GM23338 (cell line): Measurements from ENCODE around the gene DNAH17. TPM values are rescaled to one million over a fixed set of nuclear protein-coding genes. Genes with fewer than 3 reads are reported as not detected.

Source experiments
- ATAC-seq: fragments of 200-7000 bp; cut with Tn5 transposase; 3 replicates; pipeline ENCODE4 v1.9.1; 2020
- DNase-seq: peaks from one replicate; pipeline ENCODE4 v3.0.0-alpha.2; 2015; ENCODE audit warnings: low spot score
- H2AFZ ChIP-seq: fragments of 200-600 bp; sonication (generic); 2 replicates; pipeline ENCODE4 v1.8.0; 2016; ENCODE audit warnings: antibody characterized with exemption, mild to moderate bottlenecking, moderate library complexity
- H3F3A ChIP-seq: fragments of 200-600 bp; sonication (generic); replicated peaks from 2 replicates; pipeline ENCODE4 v1.8.0; 2017; ENCODE audit warnings: antibody characterized with exemption, mixed run types, low read depth
- H3K27ac ChIP-seq: fragments of 200-600 bp; sonication (generic); 2 replicates; pipeline ENCODE4 v1.6.1; 2016; ENCODE audit warnings: low read depth
- H3K27me3 ChIP-seq: fragments of 200-600 bp; sonication (generic); 2 replicates; pipeline ENCODE4 v1.8.0; 2016; ENCODE audit warnings: mild to moderate bottlenecking, mixed run types, moderate library complexity; ENCODE audit not compliant: insufficient read depth
- H3K36me3 ChIP-seq: fragments of 200-600 bp; sonication (generic); 2 replicates; pipeline ENCODE4 v1.8.0; 2016; ENCODE audit warnings: mild to moderate bottlenecking; ENCODE audit not compliant: insufficient read depth
- H3K4me1 ChIP-seq: fragments of 200-600 bp; sonication (generic); 2 replicates; pipeline ENCODE4 v1.8.0; 2016; ENCODE audit warnings: mild to moderate bottlenecking, moderate library complexity; ENCODE audit not compliant: insufficient read depth
- H3K4me2 ChIP-seq: fragments of 200-600 bp; sonication (generic); 2 replicates; pipeline ENCODE4 v1.7.1; 2017; ENCODE audit warnings: mixed run types
- H3K4me3 ChIP-seq: fragments of 200-600 bp; sonication (generic); 2 replicates; pipeline ENCODE4 v1.6.1; 2016; ENCODE audit warnings: mixed run types
- H3K79me2 ChIP-seq: fragments of 200-600 bp; sonication (generic); replicated peaks from 2 replicates; pipeline ENCODE4 v1.8.0; 2017; ENCODE audit warnings: mild to moderate bottlenecking; ENCODE audit not compliant: insufficient read depth
- H3K9me2 ChIP-seq: fragments of 200-600 bp; sonication (generic); 2 replicates; pipeline ENCODE4 v1.8.0; 2017; ENCODE audit not compliant: insufficient read depth
- H4K20me1 ChIP-seq: fragments of 200-600 bp; sonication (generic); replicated peaks from 2 replicates; pipeline ENCODE4 v1.8.0; 2017; ENCODE audit warnings: mild to moderate bottlenecking; ENCODE audit not compliant: insufficient read depth
- H3K27ac Mint-ChIP-seq: 2 replicates; pipeline ENCODE4 v1.8.0; 2020; ENCODE audit warnings: inconsistent platforms, mild to moderate bottlenecking, moderate library complexity, mixed read lengths
- H3K27me3 Mint-ChIP-seq: 3 replicates; pipeline ENCODE4 v1.8.0; 2022; ENCODE audit warnings: low read depth, mild to moderate bottlenecking, moderate library complexity, mixed read lengths, inconsistent platforms; ENCODE audit not compliant: insufficient read depth, poor library complexity
- H3K36me3 Mint-ChIP-seq: 3 replicates; pipeline ENCODE4 v1.8.0; 2021; ENCODE audit warnings: low read depth, mild to moderate bottlenecking, inconsistent platforms, moderate library complexity, mixed read lengths
- H3K4me1 Mint-ChIP-seq: 3 replicates; pipeline ENCODE4 v1.8.0; 2020; ENCODE audit warnings: mild to moderate bottlenecking, inconsistent platforms, mixed read lengths
- H3K4me3 Mint-ChIP-seq: 3 replicates; pipeline ENCODE4 v1.8.0; 2021; ENCODE audit warnings: moderate library complexity, mild to moderate bottlenecking, inconsistent platforms, mixed read lengths
- H3K9me3 Mint-ChIP-seq: 3 replicates; pipeline ENCODE4 v1.8.0; 2020; ENCODE audit warnings: moderate library complexity, mild to moderate bottlenecking, inconsistent platforms, mixed read lengths
- CREB1 ChIP-seq: fragments of 250-450 bp; sonication (Bioruptor Pico); IDR thresholded peaks from 2 replicates; pipeline ENCODE4 v1.5.0; 2020; ENCODE audit warnings: low read depth, mild to moderate bottlenecking, moderate library complexity
- EZH2 ChIP-seq: fragments of 200-600 bp; sonication (generic); IDR thresholded peaks from one replicate; pipeline ENCODE4 v1.8.0; 2017; ENCODE audit warnings: antibody characterized with exemption, mild to moderate bottlenecking, low read depth; ENCODE audit not compliant: unreplicated experiment
- EZH2phosphoT487 ChIP-seq: fragments of 200-600 bp; sonication (generic); IDR thresholded peaks from one replicate; pipeline ENCODE4 v1.8.1; 2018; ENCODE audit warnings: antibody characterized with exemption; ENCODE audit not compliant: unreplicated experiment
- JUNB ChIP-seq: IDR thresholded peaks from one replicate; pipeline ENCODE4 v1.6.1; 2016; ENCODE audit warnings: antibody characterized with exemption; ENCODE audit not compliant: unreplicated experiment
- NANOG ChIP-seq: IDR thresholded peaks from 2 replicates; pipeline ENCODE4 v1.6.1; 2016; ENCODE audit warnings: antibody characterized with exemption, borderline replicate concordance
- POLR2AphosphoS5 ChIP-seq: IDR thresholded peaks from 2 replicates; pipeline ENCODE4 v1.6.1; 2016; ENCODE audit warnings: antibody characterized with exemption, low read depth
- STAT1 ChIP-seq: IDR thresholded peaks from one replicate; pipeline ENCODE4 v1.6.1; 2016; ENCODE audit warnings: antibody characterized with exemption; ENCODE audit not compliant: unreplicated experiment
- ZNF114 ChIP-seq: fragments of 250-450 bp; sonication (Bioruptor Pico); IDR thresholded peaks from 2 replicates; pipeline ENCODE4 v1.5.0; 2020; ENCODE audit warnings: mild to moderate bottlenecking, moderate library complexity
- ZNF331 ChIP-seq: fragments of 250-450 bp; sonication (Bioruptor Pico); IDR thresholded peaks from 2 replicates; pipeline ENCODE4 v1.5.0; 2020; ENCODE audit warnings: low read depth, mild to moderate bottlenecking, moderate library complexity
- polyA plus RNA-seq: library from polyadenylated mRNA; unstranded; fragments of >200 nt; fragmentation: Nextera tagmentation; extraction: Ambion mirVana; gene quantifications from 2 replicates; pipeline ENCODE4 v1.2.1, GENCODE V29; 2016
- total RNA-seq: library from RNA; depleted of rRNA; stranded (reverse); fragments of >200 nt; shearing (Covaris generic); gene quantifications from 2 replicates; pipeline ENCODE4 v1.2.3, GENCODE V29; 2014
- TF ChIP-seq, protein P1 (sequence below), 2 experiments: fragments of 200-600 bp in 1 of 2; sonication (generic) in 1 of 2; conservative IDR thresholded peaks; 2 replicates each; pipeline versions ENCODE4 v1.5.1 to v1.6.1; 2016 to 2017; ENCODE audit warnings: antibody characterized with exemption in 2 of 2, low read depth in 2 of 2, mild to moderate bottlenecking in 2 of 2, moderate library complexity in 1 of 2
- TF ChIP-seq, protein P2 (sequence below): IDR thresholded peaks from one replicate; pipeline ENCODE4 v1.6.1; 2018; ENCODE audit warnings: antibody characterized with exemption; ENCODE audit not compliant: unreplicated experiment

Gene DNAH17
- total and polyA plus RNA-seq, 2 experiments from 2014 or later, result 0.59 to 2.0 TPM

DNA sequence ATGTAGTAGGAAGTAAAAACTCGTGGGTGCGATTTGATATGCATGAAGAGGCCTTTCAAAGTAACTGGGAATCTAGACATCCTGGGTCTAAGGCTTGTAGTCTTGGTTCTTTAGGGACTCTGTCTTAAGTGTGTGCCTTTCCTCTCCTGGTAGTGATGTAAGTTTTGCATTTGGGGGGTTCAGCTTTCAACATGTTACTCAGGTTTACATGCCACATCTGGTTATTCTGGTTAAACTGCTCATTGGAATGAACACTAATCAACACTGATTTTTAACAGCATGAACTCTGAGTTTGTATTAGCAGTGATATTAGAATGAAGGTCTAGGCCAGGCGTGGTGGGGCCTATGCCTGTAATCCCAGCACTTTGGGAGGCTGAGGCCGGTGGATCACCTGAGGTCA, 183.6 kb downstream of the DNAH17 start:
- Histone ChIP-seq H3K4me3 (no peak overlapping the region), H3K4me1 (0 out of 2 replicates have a peak, but pooled peaks cover 4% of the 10 kb centered on the region), H3K79me2 (peaks cover 87% of the 10 kb centered on the region), H3K4me2 (no peak overlapping the region), H3K27ac (0 out of 2 replicates have a peak overlapping the region, but pooled peaks have one; percentile 32), H2AFZ (no peak overlapping the region), H3K36me3 (peaks cover 22% of the 10 kb centered on the region; the same call in 1 of the 2 replicates), H3K9me2 (no peaks in the 10 kb centered on the region), H3F3A (no peaks in the 10 kb centered on the region), H3K27me3 (no peaks in the 10 kb centered on the region), H4K20me1 (peaks cover 45% of the 10 kb centered on the region)
- no peak for TF ChIP-seq NANOG
- no peak for TF ChIP-seq CREB1
- no peak for TF ChIP-seq STAT1
- TF ChIP-seq, protein P1, sequence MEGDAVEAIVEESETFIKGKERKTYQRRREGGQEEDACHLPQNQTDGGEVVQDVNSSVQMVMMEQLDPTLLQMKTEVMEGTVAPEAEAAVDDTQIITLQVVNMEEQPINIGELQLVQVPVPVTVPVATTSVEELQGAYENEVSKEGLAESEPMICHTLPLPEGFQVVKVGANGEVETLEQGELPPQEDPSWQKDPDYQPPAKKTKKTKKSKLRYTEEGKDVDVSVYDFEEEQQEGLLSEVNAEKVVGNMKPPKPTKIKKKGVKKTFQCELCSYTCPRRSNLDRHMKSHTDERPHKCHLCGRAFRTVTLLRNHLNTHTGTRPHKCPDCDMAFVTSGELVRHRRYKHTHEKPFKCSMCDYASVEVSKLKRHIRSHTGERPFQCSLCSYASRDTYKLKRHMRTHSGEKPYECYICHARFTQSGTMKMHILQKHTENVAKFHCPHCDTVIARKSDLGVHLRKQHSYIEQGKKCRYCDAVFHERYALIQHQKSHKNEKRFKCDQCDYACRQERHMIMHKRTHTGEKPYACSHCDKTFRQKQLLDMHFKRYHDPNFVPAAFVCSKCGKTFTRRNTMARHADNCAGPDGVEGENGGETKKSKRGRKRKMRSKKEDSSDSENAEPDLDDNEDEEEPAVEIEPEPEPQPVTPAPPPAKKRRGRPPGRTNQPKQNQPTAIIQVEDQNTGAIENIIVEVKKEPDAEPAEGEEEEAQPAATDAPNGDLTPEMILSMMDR (conservative IDR thresholded peaks at IDR 0.05; ENCODE audit: low read depth in 2 of 2), result no peak
- no peak for TF ChIP-seq POLR2AphosphoS5
- TF ChIP-seq, protein P2, sequence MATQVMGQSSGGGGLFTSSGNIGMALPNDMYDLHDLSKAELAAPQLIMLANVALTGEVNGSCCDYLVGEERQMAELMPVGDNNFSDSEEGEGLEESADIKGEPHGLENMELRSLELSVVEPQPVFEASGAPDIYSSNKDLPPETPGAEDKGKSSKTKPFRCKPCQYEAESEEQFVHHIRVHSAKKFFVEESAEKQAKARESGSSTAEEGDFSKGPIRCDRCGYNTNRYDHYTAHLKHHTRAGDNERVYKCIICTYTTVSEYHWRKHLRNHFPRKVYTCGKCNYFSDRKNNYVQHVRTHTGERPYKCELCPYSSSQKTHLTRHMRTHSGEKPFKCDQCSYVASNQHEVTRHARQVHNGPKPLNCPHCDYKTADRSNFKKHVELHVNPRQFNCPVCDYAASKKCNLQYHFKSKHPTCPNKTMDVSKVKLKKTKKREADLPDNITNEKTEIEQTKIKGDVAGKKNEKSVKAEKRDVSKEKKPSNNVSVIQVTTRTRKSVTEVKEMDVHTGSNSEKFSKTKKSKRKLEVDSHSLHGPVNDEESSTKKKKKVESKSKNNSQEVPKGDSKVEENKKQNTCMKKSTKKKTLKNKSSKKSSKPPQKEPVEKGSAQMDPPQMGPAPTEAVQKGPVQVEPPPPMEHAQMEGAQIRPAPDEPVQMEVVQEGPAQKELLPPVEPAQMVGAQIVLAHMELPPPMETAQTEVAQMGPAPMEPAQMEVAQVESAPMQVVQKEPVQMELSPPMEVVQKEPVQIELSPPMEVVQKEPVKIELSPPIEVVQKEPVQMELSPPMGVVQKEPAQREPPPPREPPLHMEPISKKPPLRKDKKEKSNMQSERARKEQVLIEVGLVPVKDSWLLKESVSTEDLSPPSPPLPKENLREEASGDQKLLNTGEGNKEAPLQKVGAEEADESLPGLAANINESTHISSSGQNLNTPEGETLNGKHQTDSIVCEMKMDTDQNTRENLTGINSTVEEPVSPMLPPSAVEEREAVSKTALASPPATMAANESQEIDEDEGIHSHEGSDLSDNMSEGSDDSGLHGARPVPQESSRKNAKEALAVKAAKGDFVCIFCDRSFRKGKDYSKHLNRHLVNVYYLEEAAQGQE, result no peak
- TF ChIP-seq EZH2phosphoT487, result no peak
- no peak for TF ChIP-seq ZNF114 (CRISPR knock-in tag)
- Mint-ChIP-seq H3K27me3 (peaks cover 11% of the 10 kb centered on the region), H3K36me3 (peaks cover 50% of the 10 kb centered on the region), H3K9me3 (no peaks in the 10 kb centered on the region), H3K27ac (no peak overlapping the region), H3K4me1 (peaks cover 22% of the 10 kb centered on the region), H3K4me3 (no peak overlapping the region)
- DNase-seq, result no peak
- ATAC-seq, result no peak

DNA sequence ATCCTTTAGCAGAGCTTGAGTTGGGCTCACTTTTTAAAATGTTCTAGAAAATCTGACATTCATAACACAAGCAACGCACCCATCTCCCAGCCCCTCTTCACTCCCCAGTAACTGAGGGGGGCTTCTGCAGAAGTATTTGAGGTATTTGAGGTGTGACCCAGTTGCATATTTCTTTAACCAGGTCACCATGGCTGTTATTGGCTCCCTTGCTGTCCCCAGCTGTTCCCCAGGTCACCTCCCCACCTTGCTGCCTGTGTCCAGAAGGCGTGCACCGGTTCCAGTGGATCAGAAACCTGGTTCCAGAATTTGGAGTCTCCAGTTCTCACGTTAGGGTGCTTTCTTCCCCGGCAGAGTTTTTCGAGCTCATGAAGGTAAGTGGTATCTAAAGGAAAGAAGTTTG, 184.9 kb downstream of the DNAH17 start:
- H3K9me2 ChIP-seq, result no peaks in the 10 kb centered on the region
- 0 out of 2 replicates have a peak, but pooled peaks cover 14% of the 10 kb centered on the region for H3K4me1 ChIP-seq
- Mint-ChIP-seq H3K27ac (peak overlapping the region; percentile 90), H3K4me3 (no peak overlapping the region), H3K9me3 (no peaks in the 10 kb centered on the region), H3K27me3 (peaks cover 11% of the 10 kb centered on the region), H3K4me1 (peaks cover 29% of the 10 kb centered on the region), H3K36me3 (peaks cover 40% of the 10 kb centered on the region)
- no peaks in the 10 kb centered on the region for H3K27me3 ChIP-seq
- H3F3A ChIP-seq, result 0 out of 2 replicates have a peak, but pooled peaks cover 3% of the 10 kb centered on the region
- peak overlapping the region; percentile 76; the same call in 1 of the 2 replicates for H3K27ac ChIP-seq
- H3K36me3 ChIP-seq, result peaks cover 18% of the 10 kb centered on the region; the same call in 1 of the 2 replicates
- ATAC-seq (no peak), DNase-seq (no peak)
- H3K4me2 ChIP-seq, result no peak overlapping the region
- H3K79me2 ChIP-seq, result peaks cover 100% of the 10 kb centered on the region
- no peak overlapping the region for H3K4me3 ChIP-seq
- no peak overlapping the region for H2AFZ ChIP-seq
- H4K20me1 ChIP-seq, result peaks cover 49% of the 10 kb centered on the region
- TF ChIP-seq JUNB (no peak), CREB1 (no peak), ZNF114 (CRISPR knock-in tag) (no peak), NANOG (no peak), EZH2phosphoT487 (no peak), ZNF331 (CRISPR knock-in tag) (no peak), EZH2 (no peak), POLR2AphosphoS5 (no peak)
- TF ChIP-seq, protein P1 (conservative IDR thresholded peaks at IDR 0.05; ENCODE audit: low read depth in 2 of 2), result no peak
- TF ChIP-seq, protein P2, result no peak
